ENCODE results near the gene ZNF630. TPM values are rescaled to one million over a fixed set of nuclear protein-coding genes. Genes with fewer than 3 reads are reported as not detected.

ZNF630 gene
- total and polyA plus RNA-seq, 2 donors (not counting 3 experiments of a cell fraction or from before 2014, with no cell fraction given) = 0.87 to 1.6 TPM

DNA sequence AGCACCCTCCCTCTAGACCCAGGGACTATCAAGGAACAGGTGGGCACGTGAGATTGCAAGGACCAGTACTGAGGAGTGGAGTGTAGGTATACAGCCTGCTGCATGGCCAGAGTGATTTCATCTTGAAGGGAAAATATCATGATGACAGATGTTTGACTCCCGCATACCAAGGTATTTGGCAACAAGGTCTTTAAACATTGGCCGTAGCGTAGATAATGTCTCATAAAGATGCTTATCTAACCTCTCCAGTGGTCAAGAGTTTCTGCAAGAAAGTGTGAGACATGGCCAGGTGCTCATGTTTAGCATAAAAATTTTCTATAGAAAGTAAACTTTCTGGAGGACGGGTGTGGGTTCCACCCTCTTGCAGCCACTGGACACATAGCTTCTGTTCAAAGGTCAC is 18.7 kb upstream of the ZNF630 start:
- dilution Hi-C loops (cut with MboI; ENCODE audit: extremely low pct_ligation_motif_present, low sequenced_read_pairs) = no loop called here
- no peak overlapping the region for H2AFZ ChIP-seq (ENCODE audit: low read depth, low read length)
- TF ChIP-seq POLR2AphosphoS5 (IDR thresholded peaks at IDR 0.05; ENCODE audit: insufficient read depth, low read depth, low read length) (no peak), FOS (IDR thresholded peaks at IDR 0.05; ENCODE audit: borderline replicate concordance, insufficient read depth, low read length) (no peak), POLR2A (IDR thresholded peaks at IDR 0.05; ENCODE audit: low read depth, low read length) (no peak), JUN (IDR thresholded peaks at IDR 0.05; ENCODE audit: borderline replicate concordance, insufficient read depth, insufficient read length, low read depth) (no peak), EZH2 (IDR thresholded peaks at IDR 0.05; ENCODE audit: borderline replicate concordance, low read depth, low read length, severe bottlenecking) (no peak)
- TF ChIP-seq, protein P1, sequence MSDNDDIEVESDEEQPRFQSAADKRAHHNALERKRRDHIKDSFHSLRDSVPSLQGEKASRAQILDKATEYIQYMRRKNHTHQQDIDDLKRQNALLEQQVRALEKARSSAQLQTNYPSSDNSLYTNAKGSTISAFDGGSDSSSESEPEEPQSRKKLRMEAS (IDR thresholded peaks at IDR 0.05; ENCODE audit: insufficient read depth, insufficient read length) = no peak
- FAIRE-seq (no peak), DNase-seq (ENCODE audit: low read depth, low spot score) (no peak)
- POLR2A ChIA-PET = no interaction called here
- H3K79me2 ChIP-seq (ENCODE audit: control insufficient read depth, insufficient read depth, low read length) = no peaks in the 10 kb centered on the region
- H3K27ac ChIP-seq (ENCODE audit: insufficient read depth, low read depth, low read length) = no peak overlapping the region
- no peaks in the 10 kb centered on the region for H3K4me1 ChIP-seq (ENCODE audit: control insufficient read depth, extremely low read depth, insufficient read depth, low read length)
- H3K36me3 ChIP-seq (ENCODE audit: control insufficient read depth in 2 of 2, extremely low read depth in 1 of 2, insufficient read depth in 2 of 2, low read length in 2 of 2) = no peaks in the 10 kb centered on the region
- peaks cover 0 to 1% of the 10 kb centered on the region in 2 experiments for H3K27me3 ChIP-seq (ENCODE audit: control insufficient read depth in 2 of 2, insufficient read depth in 2 of 2, low read length in 2 of 2)
- H3K4me2 ChIP-seq (ENCODE audit: insufficient read depth, low read length) = no peak overlapping the region
- H4K20me1 ChIP-seq (replicated peaks; ENCODE audit: control insufficient read depth, extremely low read depth, insufficient read depth, low read length) = no peaks in the 10 kb centered on the region
- BruUV-seq (replicated peaks) = no TSS peak
- H3K9me3 ChIP-seq (replicated peaks; ENCODE audit: control insufficient read depth, insufficient read depth, low read length) = no peaks in the 10 kb centered on the region
- no peak overlapping the region for H3K9ac ChIP-seq (replicated peaks; ENCODE audit: extremely low read depth, insufficient read depth, low read length)
- intact Hi-C loops (cut with micrococcal nuclease) = no loop called here
- CTCF ChIA-PET = no interaction called here
- no peak overlapping the region for H3K4me3 ChIP-seq (replicated peaks in 1 of 3; ENCODE audit: insufficient read depth in 1 of 3, low read depth in 1 of 3, low read length in 3 of 3)
- no peaks in the 10 kb centered on the region for H3K9me1 ChIP-seq (replicated peaks; ENCODE audit: control insufficient read depth, extremely low read depth, insufficient read depth, low read length)

DNA sequence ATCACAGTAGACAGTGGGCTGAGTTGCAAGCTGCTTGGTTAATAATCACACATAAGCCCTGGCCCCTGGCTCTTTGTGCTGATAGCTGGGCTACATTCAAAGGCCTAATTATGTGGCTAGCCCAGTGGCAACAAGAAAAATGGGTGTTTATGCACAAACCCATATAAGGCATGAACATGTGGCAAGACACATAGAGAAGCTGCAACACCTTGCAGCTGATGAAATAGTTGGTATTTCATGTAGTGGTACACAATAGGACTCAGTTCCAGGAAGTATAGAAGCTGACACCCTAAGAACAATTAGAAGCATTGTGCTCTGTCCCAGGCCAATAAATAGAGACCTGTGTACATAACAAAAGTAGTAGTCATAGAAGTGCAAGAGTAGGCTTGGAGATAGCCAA is 14.6 kb upstream of the ZNF630 start:
- no peaks in the 10 kb centered on the region for H3K79me2 ChIP-seq (ENCODE audit: control insufficient read depth, insufficient read depth, low read length)
- H3K9me1 ChIP-seq (replicated peaks; ENCODE audit: control insufficient read depth, extremely low read depth, insufficient read depth, low read length) = no peaks in the 10 kb centered on the region
- ChIA-PET CTCF (no interaction called here), POLR2A (no interaction called here)
- dilution Hi-C loops (cut with MboI; ENCODE audit: extremely low pct_ligation_motif_present, low sequenced_read_pairs) (no loop called here), intact Hi-C loops (cut with micrococcal nuclease) (loop anchor here (10.0 kb wide), 1 partner anchor 509 kb away; the partner anchor contains the start of gene WDR13)
- no peak overlapping the region for H3K9ac ChIP-seq (replicated peaks; ENCODE audit: extremely low read depth, insufficient read depth, low read length)
- H4K20me1 ChIP-seq (replicated peaks; ENCODE audit: control insufficient read depth, extremely low read depth, insufficient read depth, low read length) = no peaks in the 10 kb centered on the region
- H3K27ac ChIP-seq (ENCODE audit: insufficient read depth, low read depth, low read length) = no peak overlapping the region
- no peak for DNase-seq (ENCODE audit: low read depth, low spot score)
- H3K36me3 ChIP-seq (ENCODE audit: control insufficient read depth in 2 of 2, extremely low read depth in 1 of 2, insufficient read depth in 2 of 2, low read length in 2 of 2) = no peaks in the 10 kb centered on the region
- BruUV-seq (replicated peaks) = no TSS peak
- H3K27me3 ChIP-seq (ENCODE audit: control insufficient read depth in 2 of 2, insufficient read depth in 2 of 2, low read length in 2 of 2) = peaks cover 0 to 1% of the 10 kb centered on the region in 2 experiments
- FAIRE-seq = no peak
- H2AFZ ChIP-seq (ENCODE audit: low read depth, low read length) = no peak overlapping the region
- H3K4me1 ChIP-seq (ENCODE audit: control insufficient read depth, extremely low read depth, insufficient read depth, low read length) = no peaks in the 10 kb centered on the region
- no peak overlapping the region for H3K4me2 ChIP-seq (ENCODE audit: insufficient read depth, low read length)
- no peaks in the 10 kb centered on the region for H3K9me3 ChIP-seq (replicated peaks; ENCODE audit: control insufficient read depth, insufficient read depth, low read length)
- no peak overlapping the region for H3K4me3 ChIP-seq (replicated peaks in 1 of 3; ENCODE audit: insufficient read depth in 1 of 3, low read depth in 1 of 3, low read length in 3 of 3)
- TF ChIP-seq FOS (IDR thresholded peaks at IDR 0.05; ENCODE audit: borderline replicate concordance, insufficient read depth, low read length) (no peak), GATA2 (IDR thresholded peaks at IDR 0.05; ENCODE audit: insufficient read depth, insufficient read length, low read depth, low read length) (no peak), POLR2AphosphoS5 (IDR thresholded peaks at IDR 0.05; ENCODE audit: insufficient read depth, low read depth, low read length) (no peak), POLR2A (IDR thresholded peaks at IDR 0.05; ENCODE audit: low read depth, low read length) (no peak), EZH2 (IDR thresholded peaks at IDR 0.05; ENCODE audit: borderline replicate concordance, low read depth, low read length, severe bottlenecking) (no peak), MYC (IDR thresholded peaks at IDR 0.05; ENCODE audit: low read depth, low read length) (no peak), JUN (IDR thresholded peaks at IDR 0.05; ENCODE audit: borderline replicate concordance, insufficient read depth, insufficient read length, low read depth) (no peak)
- TF ChIP-seq, protein P1 (IDR thresholded peaks at IDR 0.05; ENCODE audit: insufficient read depth, insufficient read length) = no peak
- TF ChIP-seq, protein P2, sequence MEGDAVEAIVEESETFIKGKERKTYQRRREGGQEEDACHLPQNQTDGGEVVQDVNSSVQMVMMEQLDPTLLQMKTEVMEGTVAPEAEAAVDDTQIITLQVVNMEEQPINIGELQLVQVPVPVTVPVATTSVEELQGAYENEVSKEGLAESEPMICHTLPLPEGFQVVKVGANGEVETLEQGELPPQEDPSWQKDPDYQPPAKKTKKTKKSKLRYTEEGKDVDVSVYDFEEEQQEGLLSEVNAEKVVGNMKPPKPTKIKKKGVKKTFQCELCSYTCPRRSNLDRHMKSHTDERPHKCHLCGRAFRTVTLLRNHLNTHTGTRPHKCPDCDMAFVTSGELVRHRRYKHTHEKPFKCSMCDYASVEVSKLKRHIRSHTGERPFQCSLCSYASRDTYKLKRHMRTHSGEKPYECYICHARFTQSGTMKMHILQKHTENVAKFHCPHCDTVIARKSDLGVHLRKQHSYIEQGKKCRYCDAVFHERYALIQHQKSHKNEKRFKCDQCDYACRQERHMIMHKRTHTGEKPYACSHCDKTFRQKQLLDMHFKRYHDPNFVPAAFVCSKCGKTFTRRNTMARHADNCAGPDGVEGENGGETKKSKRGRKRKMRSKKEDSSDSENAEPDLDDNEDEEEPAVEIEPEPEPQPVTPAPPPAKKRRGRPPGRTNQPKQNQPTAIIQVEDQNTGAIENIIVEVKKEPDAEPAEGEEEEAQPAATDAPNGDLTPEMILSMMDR (IDR thresholded peaks at IDR 0.05; ENCODE audit: extremely low read depth in 1 of 2, insufficient read depth in 1 of 2, low read depth in 1 of 2, low read length in 2 of 2) = no peak

Measured in endothelial cell of umbilical vein (primary cell).